NB4 (cell line): ENCODE data around the gene AK8.

Experiments used
- POLR2A ChIP-seq: IDR thresholded peaks from 2 replicates; pipeline ENCODE4 v1.6.1; 2011; ENCODE audit warnings: mild to moderate bottlenecking; ENCODE audit not compliant: insufficient read length; ENCODE audit errors: extremely low read depth
- TF ChIP-seq, protein P1 (sequence below): IDR thresholded peaks from one replicate; pipeline ENCODE4 v1.5.1; 2012; ENCODE audit warnings: low read depth, low read length
- TF ChIP-seq, protein P2 (sequence below): IDR thresholded peaks from 2 replicates; pipeline ENCODE4 v1.6.1; 2011; ENCODE audit warnings: low read depth, low read length

DNA sequence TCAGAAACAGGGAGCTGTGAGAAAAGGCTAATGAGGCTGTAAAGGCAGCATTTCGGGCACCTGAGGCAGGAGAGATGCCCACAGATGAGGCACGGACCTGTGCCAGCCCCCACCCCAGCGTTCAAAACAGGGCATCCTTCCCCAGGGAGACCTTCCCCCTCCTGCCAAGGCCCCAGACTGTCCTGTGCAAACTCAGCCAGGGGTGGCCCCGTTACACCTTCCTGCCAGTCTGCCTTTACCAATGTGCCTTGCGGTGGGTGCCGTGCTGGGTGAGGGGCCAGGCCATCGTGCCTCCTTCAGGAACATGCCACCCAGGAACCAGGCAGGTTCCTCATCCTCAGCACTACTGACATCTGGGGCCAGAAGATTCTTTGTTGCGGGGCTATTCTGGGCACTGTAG lies 53.9 kb downstream of the AK8 start:
- TF ChIP-seq, protein P1, sequence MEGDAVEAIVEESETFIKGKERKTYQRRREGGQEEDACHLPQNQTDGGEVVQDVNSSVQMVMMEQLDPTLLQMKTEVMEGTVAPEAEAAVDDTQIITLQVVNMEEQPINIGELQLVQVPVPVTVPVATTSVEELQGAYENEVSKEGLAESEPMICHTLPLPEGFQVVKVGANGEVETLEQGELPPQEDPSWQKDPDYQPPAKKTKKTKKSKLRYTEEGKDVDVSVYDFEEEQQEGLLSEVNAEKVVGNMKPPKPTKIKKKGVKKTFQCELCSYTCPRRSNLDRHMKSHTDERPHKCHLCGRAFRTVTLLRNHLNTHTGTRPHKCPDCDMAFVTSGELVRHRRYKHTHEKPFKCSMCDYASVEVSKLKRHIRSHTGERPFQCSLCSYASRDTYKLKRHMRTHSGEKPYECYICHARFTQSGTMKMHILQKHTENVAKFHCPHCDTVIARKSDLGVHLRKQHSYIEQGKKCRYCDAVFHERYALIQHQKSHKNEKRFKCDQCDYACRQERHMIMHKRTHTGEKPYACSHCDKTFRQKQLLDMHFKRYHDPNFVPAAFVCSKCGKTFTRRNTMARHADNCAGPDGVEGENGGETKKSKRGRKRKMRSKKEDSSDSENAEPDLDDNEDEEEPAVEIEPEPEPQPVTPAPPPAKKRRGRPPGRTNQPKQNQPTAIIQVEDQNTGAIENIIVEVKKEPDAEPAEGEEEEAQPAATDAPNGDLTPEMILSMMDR: no peak
- TF ChIP-seq, protein P2, sequence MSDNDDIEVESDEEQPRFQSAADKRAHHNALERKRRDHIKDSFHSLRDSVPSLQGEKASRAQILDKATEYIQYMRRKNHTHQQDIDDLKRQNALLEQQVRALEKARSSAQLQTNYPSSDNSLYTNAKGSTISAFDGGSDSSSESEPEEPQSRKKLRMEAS: no peak
- TF ChIP-seq POLR2A: no peak
